Stimulated activated CD8-positive, alpha-beta memory T cell treated with anti-CD3 and anti-CD28 coated beads, Interleukin-4, amount 100 ng/mL, for 4 hours (primary cell): ENCODE data around the gene CAPN12.

Experiments used
- DNase-seq, 2 donors: peaks; one replicate each; pipeline ENCODE4 v3.0.0-alpha.2; 2020; ENCODE audit warnings: low read depth in 2 of 2, low spot score in 1 of 2

CAPN12 gene

GRCh38 chr19:38682872-38683392 is 61.3 kb downstream of the CAPN12 start:
- no peak for DNase-seq

DNA sequence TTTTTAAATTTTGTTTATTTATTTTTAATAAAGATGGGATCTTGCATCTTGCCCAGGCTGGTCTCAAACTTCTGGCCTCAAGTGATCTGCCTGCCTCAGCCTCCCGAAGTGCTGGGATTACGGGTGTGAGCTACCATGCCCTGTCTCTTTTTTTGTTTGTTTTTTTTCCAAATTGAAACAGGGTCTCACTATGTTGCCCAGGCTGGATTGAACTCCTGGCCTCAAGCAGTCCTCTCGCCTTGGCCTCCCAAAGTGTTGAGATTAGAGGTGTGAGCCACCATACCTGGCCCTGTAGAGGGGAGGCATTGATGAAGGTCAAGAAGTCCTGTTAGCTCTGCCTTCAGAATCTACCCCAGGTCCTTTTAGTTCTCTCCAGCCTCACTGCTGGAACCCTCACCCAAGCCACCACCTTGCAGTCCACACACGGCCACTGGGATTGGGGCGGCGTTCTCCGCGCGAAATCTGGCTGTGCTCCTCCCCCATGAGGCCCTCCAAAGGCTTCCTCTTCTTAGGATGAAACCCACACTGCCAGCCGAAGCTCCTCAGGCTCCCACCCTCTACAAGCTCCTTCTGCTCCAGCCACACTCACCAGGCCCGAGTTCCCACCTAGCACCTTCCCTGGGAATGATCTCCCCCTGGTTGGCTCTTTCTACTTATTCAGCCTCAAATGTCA is 61.9 kb downstream of the CAPN12 start:
- no peak for DNase-seq
